ENCODE measurements around the gene MXD3. TPM values are rescaled to one million over a fixed set of nuclear protein-coding genes. Genes with fewer than 3 reads are reported as not detected.

MXD3 gene
- polyA plus RNA-seq, 3 donors: 21.5 to 61.9 (median 25.5) TPM

DNA sequence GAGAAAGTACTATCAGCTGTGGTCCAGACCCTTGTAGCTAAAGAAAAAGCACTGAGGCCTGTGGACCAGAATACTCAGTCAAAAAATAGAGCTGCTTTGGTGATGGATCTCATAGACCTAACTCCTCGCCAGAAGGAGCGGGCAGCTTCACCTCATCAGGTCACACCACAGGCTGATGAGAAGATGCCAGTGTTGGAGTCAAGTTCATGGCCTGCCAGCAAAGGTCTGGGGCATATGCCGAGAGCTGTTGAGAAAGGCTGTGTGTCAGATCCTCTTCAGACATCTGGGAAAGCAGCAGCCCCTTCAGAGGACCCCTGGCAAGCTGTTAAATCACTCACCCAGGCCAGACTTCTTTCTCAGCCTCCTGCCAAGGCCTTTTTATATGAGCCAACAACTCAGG, 17.1 kb downstream of the MXD3 start:
- no peak overlapping the region for H3K4me3 ChIP-seq (replicated peaks in 1 of 3; ENCODE audit: low read depth in 2 of 3, low read length in 3 of 3)
- 90% methylated on average over 3 of the region's 3 CpGs for WGBS (ENCODE audit: insufficient coverage)
- Mint-ChIP-seq H3K4me1 (peaks cover 55% of the 10 kb centered on the region), H3K36me3 (peaks cover 68 to 78% of the 10 kb centered on the region in 2 donors), H3K27ac (peak overlapping the region in 4 of 7 donors; percentile 6 to 83 (median 50)), H3K4me3 (no peak overlapping the region), H3K9me3 (no peaks in the 10 kb centered on the region), H3K27me3 (ENCODE audit: low read depth in 3 of 3) (peaks cover 0 to 2% (median 0%) of the 10 kb centered on the region in 3 donors)
- no peak overlapping the region for H3K4me2 ChIP-seq (replicated peaks; ENCODE audit: extremely low read depth, low read length, poor library complexity, severe bottlenecking)
- TF ChIP-seq, protein P1, sequence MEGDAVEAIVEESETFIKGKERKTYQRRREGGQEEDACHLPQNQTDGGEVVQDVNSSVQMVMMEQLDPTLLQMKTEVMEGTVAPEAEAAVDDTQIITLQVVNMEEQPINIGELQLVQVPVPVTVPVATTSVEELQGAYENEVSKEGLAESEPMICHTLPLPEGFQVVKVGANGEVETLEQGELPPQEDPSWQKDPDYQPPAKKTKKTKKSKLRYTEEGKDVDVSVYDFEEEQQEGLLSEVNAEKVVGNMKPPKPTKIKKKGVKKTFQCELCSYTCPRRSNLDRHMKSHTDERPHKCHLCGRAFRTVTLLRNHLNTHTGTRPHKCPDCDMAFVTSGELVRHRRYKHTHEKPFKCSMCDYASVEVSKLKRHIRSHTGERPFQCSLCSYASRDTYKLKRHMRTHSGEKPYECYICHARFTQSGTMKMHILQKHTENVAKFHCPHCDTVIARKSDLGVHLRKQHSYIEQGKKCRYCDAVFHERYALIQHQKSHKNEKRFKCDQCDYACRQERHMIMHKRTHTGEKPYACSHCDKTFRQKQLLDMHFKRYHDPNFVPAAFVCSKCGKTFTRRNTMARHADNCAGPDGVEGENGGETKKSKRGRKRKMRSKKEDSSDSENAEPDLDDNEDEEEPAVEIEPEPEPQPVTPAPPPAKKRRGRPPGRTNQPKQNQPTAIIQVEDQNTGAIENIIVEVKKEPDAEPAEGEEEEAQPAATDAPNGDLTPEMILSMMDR (IDR thresholded peaks at IDR 0.05): no peak
- peak overlapping the region in 1 of 2 donors; percentile 65 for H3K27ac ChIP-seq (ENCODE audit: low read depth in 1 of 2, low read length in 2 of 2)
- H3K27me3 ChIP-seq (ENCODE audit: control insufficient read depth in 2 of 2, insufficient read depth in 2 of 2, low read length in 2 of 2): no peaks in the 10 kb centered on the region
- DNase-seq: no peak
- no peak overlapping the region for H2AFZ ChIP-seq (ENCODE audit: insufficient read depth, low read depth, low read length, poor library complexity, severe bottlenecking)
- H3K9ac ChIP-seq (ENCODE audit: insufficient read depth, low read length, poor library complexity, severe bottlenecking): no peak overlapping the region
- H3K9me3 ChIP-seq (replicated peaks in 1 of 2; ENCODE audit: control insufficient read depth in 1 of 2, insufficient read depth in 1 of 2, low read length in 2 of 2): no peaks in the 10 kb centered on the region
- peaks cover 43 to 69% of the 10 kb centered on the region in 2 donors for H3K36me3 ChIP-seq (replicated peaks in 1 of 2; ENCODE audit: control insufficient read depth in 1 of 2, insufficient read depth in 2 of 2, low read length in 2 of 2)
- peaks cover 11% of the 10 kb centered on the region for H4K20me1 ChIP-seq (ENCODE audit: insufficient read depth, low read length)
- intact Hi-C loops (cut with micrococcal nuclease): no loop called here
- H3K79me2 ChIP-seq (ENCODE audit: insufficient read depth, low read length): peaks cover 15% of the 10 kb centered on the region
- H3K4me1 ChIP-seq (ENCODE audit: control insufficient read depth in 1 of 2, insufficient read depth in 2 of 2, low read length in 2 of 2): peaks cover 48% of the 10 kb centered on the region in 2 donors

DNA sequence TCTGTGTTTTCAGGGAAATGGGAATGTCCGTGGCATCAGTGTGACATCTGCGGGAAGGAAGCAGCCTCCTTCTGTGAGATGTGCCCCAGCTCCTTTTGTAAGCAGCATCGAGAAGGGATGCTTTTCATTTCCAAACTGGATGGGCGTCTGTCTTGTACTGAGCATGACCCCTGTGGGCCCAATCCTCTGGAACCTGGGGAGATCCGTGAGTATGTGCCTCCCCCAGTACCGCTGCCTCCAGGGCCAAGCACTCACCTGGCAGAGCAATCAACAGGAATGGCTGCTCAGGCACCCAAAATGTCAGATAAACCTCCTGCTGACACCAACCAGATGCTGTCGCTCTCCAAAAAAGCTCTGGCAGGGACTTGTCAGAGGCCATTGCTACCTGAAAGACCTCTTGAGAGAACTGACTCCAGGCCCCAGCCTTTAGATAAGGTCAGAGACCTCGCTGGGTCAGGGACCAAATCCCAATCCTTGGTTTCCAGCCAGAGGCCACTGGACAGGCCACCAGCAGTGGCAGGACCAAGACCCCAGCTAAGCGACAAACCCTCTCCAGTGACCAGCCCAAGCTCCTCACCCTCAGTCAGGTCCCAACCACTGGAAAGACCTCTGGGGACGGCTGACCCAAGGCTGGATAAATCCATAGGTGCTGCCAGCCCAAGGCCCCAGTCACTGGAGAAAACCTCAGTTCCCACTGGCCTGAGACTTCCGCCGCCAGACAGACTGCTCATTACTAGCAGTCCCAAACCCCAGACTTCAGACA, 17.7 kb downstream of the MXD3 start:
- intact Hi-C loops (cut with micrococcal nuclease): no loop called here
- no peak overlapping the region for H3K4me2 ChIP-seq (replicated peaks; ENCODE audit: extremely low read depth, low read length, poor library complexity, severe bottlenecking)
- WGBS (ENCODE audit: insufficient coverage): 98% methylated on average over 11 of the region's 12 CpGs
- no peak overlapping the region for H3K4me3 Mint-ChIP-seq
- no peak for DNase-seq
- no peaks in the 10 kb centered on the region for H3K9me3 Mint-ChIP-seq
- H3K4me1 Mint-ChIP-seq: peaks cover 49% of the 10 kb centered on the region
- H3K27ac ChIP-seq (ENCODE audit: low read depth in 1 of 2, low read length in 2 of 2): no peak overlapping the region
- TF ChIP-seq, protein P1 (IDR thresholded peaks at IDR 0.05): no peak
- no peak overlapping the region for H2AFZ ChIP-seq (ENCODE audit: insufficient read depth, low read depth, low read length, poor library complexity, severe bottlenecking)
- peaks cover 72 to 81% of the 10 kb centered on the region in 2 donors for H3K36me3 Mint-ChIP-seq
- no peak overlapping the region for H3K4me3 ChIP-seq (replicated peaks in 1 of 3; ENCODE audit: low read depth in 2 of 3, low read length in 3 of 3)
- peaks cover 42% of the 10 kb centered on the region in 2 donors for H3K4me1 ChIP-seq (ENCODE audit: control insufficient read depth in 1 of 2, insufficient read depth in 2 of 2, low read length in 2 of 2)
- peaks cover 11% of the 10 kb centered on the region for H4K20me1 ChIP-seq (ENCODE audit: insufficient read depth, low read length)
- H3K27me3 Mint-ChIP-seq (ENCODE audit: low read depth in 3 of 3): peaks cover 0 to 2% (median 0%) of the 10 kb centered on the region in 3 donors
- no peaks in the 10 kb centered on the region for H3K9me3 ChIP-seq (replicated peaks in 1 of 2; ENCODE audit: control insufficient read depth in 1 of 2, insufficient read depth in 1 of 2, low read length in 2 of 2)
- peaks cover 15% of the 10 kb centered on the region for H3K79me2 ChIP-seq (ENCODE audit: insufficient read depth, low read length)
- no peaks in the 10 kb centered on the region for H3K27me3 ChIP-seq (ENCODE audit: control insufficient read depth in 2 of 2, insufficient read depth in 2 of 2, low read length in 2 of 2)
- peaks cover 47 to 72% of the 10 kb centered on the region in 2 donors for H3K36me3 ChIP-seq (replicated peaks in 1 of 2; ENCODE audit: control insufficient read depth in 1 of 2, insufficient read depth in 2 of 2, low read length in 2 of 2)
- H3K9ac ChIP-seq (ENCODE audit: insufficient read depth, low read length, poor library complexity, severe bottlenecking): no peak overlapping the region
- peak overlapping the region in 2 of 7 donors; percentile 22 to 54 for H3K27ac Mint-ChIP-seq

All from CD14-positive monocyte (primary cell).